ENCODE measurements around the gene PDS5B. TPM values are rescaled to one million over a fixed set of nuclear protein-coding genes. Genes with fewer than 3 reads are reported as not detected.

The PDS5B gene
- total and polyA plus RNA-seq, 2 experiments from 2014 or later = 43.9 to 46.5 TPM

- Mint-ChIP-seq H3K27ac (no peak overlapping the region), H3K27me3 (ENCODE audit: insufficient read depth, low read depth, poor library complexity) (peaks cover 2% of the 10 kb centered on the region), H3K9me3 (peaks cover 10% of the 10 kb centered on the region), H3K4me1 (peaks cover 30% of the 10 kb centered on the region), H3K36me3 (ENCODE audit: low read depth) (peaks cover 20% of the 10 kb centered on the region; the same call in 2 of the 3 replicates), H3K4me3 (no peak overlapping the region)
- Histone ChIP-seq H3F3A (replicated peaks; ENCODE audit: low read depth) (no peaks in the 10 kb centered on the region), H3K79me2 (replicated peaks; ENCODE audit: insufficient read depth) (peaks cover 5% of the 10 kb centered on the region), H3K27ac (ENCODE audit: low read depth) (no peak overlapping the region; the same call in 1 of the 2 replicates), H3K36me3 (ENCODE audit: insufficient read depth) (no peaks in the 10 kb centered on the region), H3K9me2 (ENCODE audit: insufficient read depth) (no peaks in the 10 kb centered on the region), H3K4me3 (no peak overlapping the region), H3K4me2 (no peak overlapping the region), H3K4me1 (ENCODE audit: insufficient read depth) (peaks cover 4% of the 10 kb centered on the region), H2AFZ (no peak overlapping the region), H4K20me1 (replicated peaks; ENCODE audit: insufficient read depth) (no peaks in the 10 kb centered on the region), H3K27me3 (ENCODE audit: insufficient read depth) (no peaks in the 10 kb centered on the region)
- TF ChIP-seq EZH2 (IDR thresholded peaks at IDR 0.05; ENCODE audit: low read depth, unreplicated experiment) (no peak), JUNB (IDR thresholded peaks at IDR 0.05; ENCODE audit: unreplicated experiment) (no peak), POLR2AphosphoS5 (IDR thresholded peaks at IDR 0.05; ENCODE audit: low read depth) (no peak), ZNF331 (CRISPR knock-in tag; IDR thresholded peaks at IDR 0.05; ENCODE audit: low read depth) (no peak), CREB1 (CRISPR knock-in tag; IDR thresholded peaks at IDR 0.05; ENCODE audit: low read depth) (no peak), ZNF114 (CRISPR knock-in tag; IDR thresholded peaks at IDR 0.05) (no peak), EZH2phosphoT487 (IDR thresholded peaks at IDR 0.05; ENCODE audit: unreplicated experiment) (no peak), NANOG (IDR thresholded peaks at IDR 0.05; ENCODE audit: borderline replicate concordance) (no peak), CTCF (conservative IDR thresholded peaks at IDR 0.05; ENCODE audit: low read depth in 2 of 2) (no peak)
- TF ChIP-seq, protein P1, sequence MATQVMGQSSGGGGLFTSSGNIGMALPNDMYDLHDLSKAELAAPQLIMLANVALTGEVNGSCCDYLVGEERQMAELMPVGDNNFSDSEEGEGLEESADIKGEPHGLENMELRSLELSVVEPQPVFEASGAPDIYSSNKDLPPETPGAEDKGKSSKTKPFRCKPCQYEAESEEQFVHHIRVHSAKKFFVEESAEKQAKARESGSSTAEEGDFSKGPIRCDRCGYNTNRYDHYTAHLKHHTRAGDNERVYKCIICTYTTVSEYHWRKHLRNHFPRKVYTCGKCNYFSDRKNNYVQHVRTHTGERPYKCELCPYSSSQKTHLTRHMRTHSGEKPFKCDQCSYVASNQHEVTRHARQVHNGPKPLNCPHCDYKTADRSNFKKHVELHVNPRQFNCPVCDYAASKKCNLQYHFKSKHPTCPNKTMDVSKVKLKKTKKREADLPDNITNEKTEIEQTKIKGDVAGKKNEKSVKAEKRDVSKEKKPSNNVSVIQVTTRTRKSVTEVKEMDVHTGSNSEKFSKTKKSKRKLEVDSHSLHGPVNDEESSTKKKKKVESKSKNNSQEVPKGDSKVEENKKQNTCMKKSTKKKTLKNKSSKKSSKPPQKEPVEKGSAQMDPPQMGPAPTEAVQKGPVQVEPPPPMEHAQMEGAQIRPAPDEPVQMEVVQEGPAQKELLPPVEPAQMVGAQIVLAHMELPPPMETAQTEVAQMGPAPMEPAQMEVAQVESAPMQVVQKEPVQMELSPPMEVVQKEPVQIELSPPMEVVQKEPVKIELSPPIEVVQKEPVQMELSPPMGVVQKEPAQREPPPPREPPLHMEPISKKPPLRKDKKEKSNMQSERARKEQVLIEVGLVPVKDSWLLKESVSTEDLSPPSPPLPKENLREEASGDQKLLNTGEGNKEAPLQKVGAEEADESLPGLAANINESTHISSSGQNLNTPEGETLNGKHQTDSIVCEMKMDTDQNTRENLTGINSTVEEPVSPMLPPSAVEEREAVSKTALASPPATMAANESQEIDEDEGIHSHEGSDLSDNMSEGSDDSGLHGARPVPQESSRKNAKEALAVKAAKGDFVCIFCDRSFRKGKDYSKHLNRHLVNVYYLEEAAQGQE (IDR thresholded peaks at IDR 0.05; ENCODE audit: unreplicated experiment) = no peak
- ATAC-seq (no peak), DNase-seq (ENCODE audit: low spot score) (no peak)
Observed at GRCh38 chr13:32731074-32731473, 144.8 kb downstream of the PDS5B start.

GRCh38 chr13:32731576-32731975, 145.3 kb downstream of the PDS5B start:
- Histone ChIP-seq H3K4me3 (no peak overlapping the region), H3K4me1 (ENCODE audit: insufficient read depth) (peaks cover 4% of the 10 kb centered on the region), H3K27me3 (ENCODE audit: insufficient read depth) (no peaks in the 10 kb centered on the region), H2AFZ (no peak overlapping the region), H3K4me2 (no peak overlapping the region), H3K27ac (ENCODE audit: low read depth) (no peak overlapping the region), H3K36me3 (ENCODE audit: insufficient read depth) (no peaks in the 10 kb centered on the region), H3K9me2 (ENCODE audit: insufficient read depth) (no peaks in the 10 kb centered on the region), H3K79me2 (replicated peaks; ENCODE audit: insufficient read depth) (peaks cover 5% of the 10 kb centered on the region), H4K20me1 (replicated peaks; ENCODE audit: insufficient read depth) (no peaks in the 10 kb centered on the region), H3F3A (replicated peaks; ENCODE audit: low read depth) (no peaks in the 10 kb centered on the region)
- Mint-ChIP-seq H3K27ac (peak overlapping the region; percentile 35; the same call in 1 of the 2 replicates), H3K36me3 (ENCODE audit: low read depth) (peaks cover 20% of the 10 kb centered on the region; the same call in 2 of the 3 replicates), H3K4me1 (peaks cover 25% of the 10 kb centered on the region), H3K27me3 (ENCODE audit: insufficient read depth, low read depth, poor library complexity) (peaks cover 2% of the 10 kb centered on the region), H3K9me3 (peaks cover 10% of the 10 kb centered on the region), H3K4me3 (no peak overlapping the region)
- ATAC-seq = no peak
- no peak for DNase-seq (ENCODE audit: low spot score)
- TF ChIP-seq ZNF114 (CRISPR knock-in tag; IDR thresholded peaks at IDR 0.05) (no peak), ZNF331 (CRISPR knock-in tag; IDR thresholded peaks at IDR 0.05; ENCODE audit: low read depth) (no peak), STAT1 (IDR thresholded peaks at IDR 0.05; ENCODE audit: unreplicated experiment) (no peak), CTCF (conservative IDR thresholded peaks at IDR 0.05; ENCODE audit: low read depth in 2 of 2) (no peak), CREB1 (CRISPR knock-in tag; IDR thresholded peaks at IDR 0.05; ENCODE audit: low read depth) (no peak)

Data from GM23338 (cell line).